HepG2 (cell line): ENCODE measurements around the gene ENO3. TPM values are rescaled to one million over a fixed set of nuclear protein-coding genes. Genes with fewer than 3 reads are reported as not detected.

Experiments
- HNF4A ChIP-seq: sonication (generic); formaldehyde crosslinking; IDR thresholded peaks from 2 replicates; pipeline ENCODE4 v1.4.0; 2020; ENCODE audit warnings: missing genetic modification reagents
- KDM5A ChIP-seq: fragments of 200-600 bp; sonication (generic); IDR thresholded peaks from 2 replicates; pipeline ENCODE4 v1.7.0; 2018; ENCODE audit warnings: antibody characterized with exemption, mild to moderate bottlenecking, low read length, borderline replicate concordance
- MATR3 ChIP-seq: sonication (generic); formaldehyde crosslinking; IDR thresholded peaks from 2 replicates; pipeline ENCODE4 v1.4.0; 2020; ENCODE audit warnings: missing genetic modification reagents
- MYNN ChIP-seq: sonication (generic); formaldehyde crosslinking; IDR thresholded peaks from 2 replicates; pipeline ENCODE4 v1.4.0; 2020; ENCODE audit warnings: mild to moderate bottlenecking, low read depth, missing genetic modification reagents
- NONO ChIP-seq, 2 experiments: fragments of 450-650 bp in 1 of 2; sonication (generic) in 1 of 2; formaldehyde crosslinking in 1 of 2; IDR thresholded peaks in 1 of 2; conservative IDR thresholded peaks in 1 of 2; 2 replicates each; pipeline versions ENCODE4 v1.6.1 to v1.8.0; 2017 to 2022; ENCODE audit warnings: mild to moderate bottlenecking in 1 of 2, missing genetic modification reagents in 1 of 2, moderate library complexity in 1 of 2
- YEATS2 ChIP-seq: sonication (generic); formaldehyde crosslinking; IDR thresholded peaks from 2 replicates; pipeline ENCODE4 v1.4.0; 2020; ENCODE audit warnings: missing genetic modification reagents, borderline replicate concordance
- ZBTB38 ChIP-seq: sonication (generic); formaldehyde crosslinking; IDR thresholded peaks from 2 replicates; pipeline ENCODE4 v1.5.1; 2020; ENCODE audit warnings: mild to moderate bottlenecking, missing genetic modification reagents
- ZNF230 ChIP-seq: sonication (generic); formaldehyde crosslinking; IDR thresholded peaks from 2 replicates; pipeline ENCODE4 v1.4.0; 2020; ENCODE audit warnings: mild to moderate bottlenecking, missing genetic modification reagents
- ZNF557 ChIP-seq: sonication (generic); formaldehyde crosslinking; IDR thresholded peaks from 2 replicates; pipeline ENCODE4 v1.4.0; 2020; ENCODE audit warnings: missing genetic modification reagents
- ZNF629 ChIP-seq: sonication (generic); formaldehyde crosslinking; conservative IDR thresholded peaks from 2 replicates; pipeline ENCODE4 v1.5.0; 2020; ENCODE audit warnings: missing genetic modification reagents
- polyA plus RNA-seq, 8 experiments: library from polyadenylated mRNA; depleted of rRNA in 3 of 8; stranded (reverse) in 7 of 8; unstranded in 1 of 8; fragments of >200 nt; fragmentation: Illumina TruSeq in 4 of 8; extraction: Trizol in 4 of 8; gene quantifications; 2 replicates each; pipeline versions ENCODE4 v1.2.1 to v1.2.3, GENCODE V29; 2011 to 2016; ENCODE audit warnings: low read depth in 4 of 8, missing spikeins in 1 of 8, mixed read lengths in 1 of 8; ENCODE audit not compliant: insufficient read depth in 1 of 8
- total RNA-seq, 5 experiments: library from RNA; depleted of rRNA; stranded (reverse); fragments of >200 nt; fragmentation: Illumina TruSeq; extraction: Trizol; gene quantifications; 2 replicates each; pipeline ENCODE4 v1.2.3, GENCODE V29; 2016; ENCODE audit warnings: low read depth in 1 of 5
- TF ChIP-seq, protein P1 (sequence below): sonication (generic); formaldehyde crosslinking; IDR thresholded peaks from 2 replicates; pipeline ENCODE4 v1.5.1; 2020; ENCODE audit warnings: mild to moderate bottlenecking, missing genetic modification reagents, moderate library complexity
- TF ChIP-seq, protein P2 (sequence below): sonication (generic); formaldehyde crosslinking; IDR thresholded peaks from 2 replicates; pipeline ENCODE4 v1.5.1; 2020; ENCODE audit warnings: mild to moderate bottlenecking, missing genetic modification reagents, borderline replicate concordance
- TF ChIP-seq, protein P3 (sequence below): sonication (generic); formaldehyde crosslinking; IDR thresholded peaks from 2 replicates; pipeline ENCODE4 v1.4.0; 2020; ENCODE audit warnings: missing genetic modification reagents, borderline replicate concordance
- TF ChIP-seq, protein P4 (sequence below): IDR thresholded peaks from 2 replicates; pipeline ENCODE4 v1.6.1; 2016; ENCODE audit warnings: low read depth
- TF ChIP-seq, protein P5 (sequence below): sonication (generic); formaldehyde crosslinking; IDR thresholded peaks from 2 replicates; pipeline ENCODE4 v1.5.0; 2020; ENCODE audit warnings: mild to moderate bottlenecking, missing genetic modification reagents

Gene ENO3
- total and polyA plus RNA-seq, 2 of the 13 experiments (the other 11 are each of a cell fraction or from before 2014, with no cell fraction given) = 59.8 to 69.8 TPM

DNA sequence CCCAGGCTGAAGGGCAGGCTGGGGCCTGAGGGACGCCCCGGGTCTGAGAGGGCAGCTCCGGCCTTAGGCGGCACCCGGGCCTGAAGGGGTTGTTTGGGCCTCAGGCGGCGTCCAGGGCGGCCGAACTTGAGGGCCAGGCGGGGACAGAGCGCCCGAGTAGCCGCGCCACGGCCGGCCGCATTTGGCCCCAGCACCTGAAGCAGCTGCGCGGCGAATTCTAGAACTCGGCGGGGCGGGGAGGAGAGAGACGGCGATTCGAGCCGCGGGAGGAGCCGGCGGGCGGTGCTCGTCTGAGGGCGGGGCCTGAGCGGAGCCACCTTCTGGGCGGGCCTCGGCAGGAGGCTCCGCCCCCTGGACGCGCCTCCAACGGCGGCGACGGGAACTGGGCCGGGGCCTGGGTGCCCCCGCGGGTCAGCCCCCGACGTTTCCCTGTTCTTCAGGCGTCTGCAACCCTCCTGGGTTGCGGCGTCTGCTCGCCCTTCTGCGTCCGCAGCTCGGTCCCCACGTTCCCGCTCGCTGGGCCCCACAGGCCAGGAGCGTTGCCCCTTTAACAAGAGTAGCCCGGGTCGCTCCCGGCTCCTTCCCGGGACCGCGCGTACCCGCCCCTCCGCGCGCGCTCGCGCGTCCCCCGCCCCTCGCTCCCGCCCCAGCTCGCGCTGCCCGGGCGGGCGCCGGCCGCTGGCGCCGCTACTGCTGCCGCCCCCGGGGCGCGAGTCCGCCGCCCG, 46.5 kb downstream of the ENO3 start, which contains the start of the genes INCA1 and KIF1C (continued):
- no peak for TF ChIP-seq NONO (IDR thresholded peaks at IDR 0.05)
- TF ChIP-seq NONO (CRISPR knock-in tag; conservative IDR thresholded peaks at IDR 0.05) = no peak
- TF ChIP-seq, protein P1, sequence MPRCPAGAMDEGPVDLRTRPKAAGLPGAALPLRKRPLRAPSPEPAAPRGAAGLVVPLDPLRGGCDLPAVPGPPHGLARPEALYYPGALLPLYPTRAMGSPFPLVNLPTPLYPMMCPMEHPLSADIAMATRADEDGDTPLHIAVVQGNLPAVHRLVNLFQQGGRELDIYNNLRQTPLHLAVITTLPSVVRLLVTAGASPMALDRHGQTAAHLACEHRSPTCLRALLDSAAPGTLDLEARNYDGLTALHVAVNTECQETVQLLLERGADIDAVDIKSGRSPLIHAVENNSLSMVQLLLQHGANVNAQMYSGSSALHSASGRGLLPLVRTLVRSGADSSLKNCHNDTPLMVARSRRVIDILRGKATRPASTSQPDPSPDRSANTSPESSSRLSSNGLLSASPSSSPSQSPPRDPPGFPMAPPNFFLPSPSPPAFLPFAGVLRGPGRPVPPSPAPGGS (CRISPR knock-in tag) = peak; percentile 17; the same call in 1 of the 2 replicates
- TF ChIP-seq, protein P2, sequence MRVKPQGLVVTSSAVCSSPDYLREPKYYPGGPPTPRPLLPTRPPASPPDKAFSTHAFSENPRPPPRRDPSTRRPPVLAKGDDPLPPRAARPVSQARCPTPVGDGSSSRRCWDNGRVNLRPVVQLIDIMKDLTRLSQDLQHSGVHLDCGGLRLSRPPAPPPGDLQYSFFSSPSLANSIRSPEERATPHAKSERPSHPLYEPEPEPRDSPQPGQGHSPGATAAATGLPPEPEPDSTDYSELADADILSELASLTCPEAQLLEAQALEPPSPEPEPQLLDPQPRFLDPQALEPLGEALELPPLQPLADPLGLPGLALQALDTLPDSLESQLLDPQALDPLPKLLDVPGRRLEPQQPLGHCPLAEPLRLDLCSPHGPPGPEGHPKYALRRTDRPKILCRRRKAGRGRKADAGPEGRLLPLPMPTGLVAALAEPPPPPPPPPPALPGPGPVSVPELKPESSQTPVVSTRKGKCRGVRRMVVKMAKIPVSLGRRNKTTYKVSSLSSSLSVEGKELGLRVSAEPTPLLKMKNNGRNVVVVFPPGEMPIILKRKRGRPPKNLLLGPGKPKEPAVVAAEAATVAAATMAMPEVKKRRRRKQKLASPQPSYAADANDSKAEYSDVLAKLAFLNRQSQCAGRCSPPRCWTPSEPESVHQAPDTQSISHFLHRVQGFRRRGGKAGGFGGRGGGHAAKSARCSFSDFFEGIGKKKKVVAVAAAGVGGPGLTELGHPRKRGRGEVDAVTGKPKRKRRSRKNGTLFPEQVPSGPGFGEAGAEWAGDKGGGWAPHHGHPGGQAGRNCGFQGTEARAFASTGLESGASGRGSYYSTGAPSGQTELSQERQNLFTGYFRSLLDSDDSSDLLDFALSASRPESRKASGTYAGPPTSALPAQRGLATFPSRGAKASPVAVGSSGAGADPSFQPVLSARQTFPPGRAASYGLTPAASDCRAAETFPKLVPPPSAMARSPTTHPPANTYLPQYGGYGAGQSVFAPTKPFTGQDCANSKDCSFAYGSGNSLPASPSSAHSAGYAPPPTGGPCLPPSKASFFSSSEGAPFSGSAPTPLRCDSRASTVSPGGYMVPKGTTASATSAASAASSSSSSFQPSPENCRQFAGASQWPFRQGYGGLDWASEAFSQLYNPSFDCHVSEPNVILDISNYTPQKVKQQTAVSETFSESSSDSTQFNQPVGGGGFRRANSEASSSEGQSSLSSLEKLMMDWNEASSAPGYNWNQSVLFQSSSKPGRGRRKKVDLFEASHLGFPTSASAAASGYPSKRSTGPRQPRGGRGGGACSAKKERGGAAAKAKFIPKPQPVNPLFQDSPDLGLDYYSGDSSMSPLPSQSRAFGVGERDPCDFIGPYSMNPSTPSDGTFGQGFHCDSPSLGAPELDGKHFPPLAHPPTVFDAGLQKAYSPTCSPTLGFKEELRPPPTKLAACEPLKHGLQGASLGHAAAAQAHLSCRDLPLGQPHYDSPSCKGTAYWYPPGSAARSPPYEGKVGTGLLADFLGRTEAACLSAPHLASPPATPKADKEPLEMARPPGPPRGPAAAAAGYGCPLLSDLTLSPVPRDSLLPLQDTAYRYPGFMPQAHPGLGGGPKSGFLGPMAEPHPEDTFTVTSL (CRISPR knock-in tag) = no peak
- TF ChIP-seq YEATS2 (CRISPR knock-in tag) = peak; percentile 35; the same call in 1 of the 2 replicates
- no peak; the same call in 1 of the 2 replicates for TF ChIP-seq HNF4A (CRISPR knock-in tag)
- no peak; the same call in 1 of the 2 replicates for TF ChIP-seq ZBTB38 (CRISPR knock-in tag)
- TF ChIP-seq KDM5A = no peak; the same call in 1 of the 2 replicates
- TF ChIP-seq MYNN (CRISPR knock-in tag) = no peak
- TF ChIP-seq MATR3 (CRISPR knock-in tag) = no peak
- TF ChIP-seq, protein P3, sequence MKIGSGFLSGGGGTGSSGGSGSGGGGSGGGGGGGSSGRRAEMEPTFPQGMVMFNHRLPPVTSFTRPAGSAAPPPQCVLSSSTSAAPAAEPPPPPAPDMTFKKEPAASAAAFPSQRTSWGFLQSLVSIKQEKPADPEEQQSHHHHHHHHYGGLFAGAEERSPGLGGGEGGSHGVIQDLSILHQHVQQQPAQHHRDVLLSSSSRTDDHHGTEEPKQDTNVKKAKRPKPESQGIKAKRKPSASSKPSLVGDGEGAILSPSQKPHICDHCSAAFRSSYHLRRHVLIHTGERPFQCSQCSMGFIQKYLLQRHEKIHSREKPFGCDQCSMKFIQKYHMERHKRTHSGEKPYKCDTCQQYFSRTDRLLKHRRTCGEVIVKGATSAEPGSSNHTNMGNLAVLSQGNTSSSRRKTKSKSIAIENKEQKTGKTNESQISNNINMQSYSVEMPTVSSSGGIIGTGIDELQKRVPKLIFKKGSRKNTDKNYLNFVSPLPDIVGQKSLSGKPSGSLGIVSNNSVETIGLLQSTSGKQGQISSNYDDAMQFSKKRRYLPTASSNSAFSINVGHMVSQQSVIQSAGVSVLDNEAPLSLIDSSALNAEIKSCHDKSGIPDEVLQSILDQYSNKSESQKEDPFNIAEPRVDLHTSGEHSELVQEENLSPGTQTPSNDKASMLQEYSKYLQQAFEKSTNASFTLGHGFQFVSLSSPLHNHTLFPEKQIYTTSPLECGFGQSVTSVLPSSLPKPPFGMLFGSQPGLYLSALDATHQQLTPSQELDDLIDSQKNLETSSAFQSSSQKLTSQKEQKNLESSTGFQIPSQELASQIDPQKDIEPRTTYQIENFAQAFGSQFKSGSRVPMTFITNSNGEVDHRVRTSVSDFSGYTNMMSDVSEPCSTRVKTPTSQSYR = no peak
- TF ChIP-seq, protein P4, sequence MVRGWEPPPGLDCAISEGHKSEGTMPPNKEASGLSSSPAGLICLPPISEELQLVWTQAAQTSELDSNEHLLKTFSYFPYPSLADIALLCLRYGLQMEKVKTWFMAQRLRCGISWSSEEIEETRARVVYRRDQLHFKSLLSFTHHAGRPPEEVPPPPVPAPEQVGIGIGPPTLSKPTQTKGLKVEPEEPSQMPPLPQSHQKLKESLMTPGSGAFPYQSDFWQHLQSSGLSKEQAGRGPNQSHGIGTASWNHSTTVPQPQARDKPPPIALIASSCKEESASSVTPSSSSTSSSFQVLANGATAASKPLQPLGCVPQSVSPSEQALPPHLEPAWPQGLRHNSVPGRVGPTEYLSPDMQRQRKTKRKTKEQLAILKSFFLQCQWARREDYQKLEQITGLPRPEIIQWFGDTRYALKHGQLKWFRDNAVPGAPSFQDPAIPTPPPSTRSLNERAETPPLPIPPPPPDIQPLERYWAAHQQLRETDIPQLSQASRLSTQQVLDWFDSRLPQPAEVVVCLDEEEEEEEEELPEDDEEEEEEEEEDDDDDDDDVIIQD = no peak
- TF ChIP-seq, protein P5, sequence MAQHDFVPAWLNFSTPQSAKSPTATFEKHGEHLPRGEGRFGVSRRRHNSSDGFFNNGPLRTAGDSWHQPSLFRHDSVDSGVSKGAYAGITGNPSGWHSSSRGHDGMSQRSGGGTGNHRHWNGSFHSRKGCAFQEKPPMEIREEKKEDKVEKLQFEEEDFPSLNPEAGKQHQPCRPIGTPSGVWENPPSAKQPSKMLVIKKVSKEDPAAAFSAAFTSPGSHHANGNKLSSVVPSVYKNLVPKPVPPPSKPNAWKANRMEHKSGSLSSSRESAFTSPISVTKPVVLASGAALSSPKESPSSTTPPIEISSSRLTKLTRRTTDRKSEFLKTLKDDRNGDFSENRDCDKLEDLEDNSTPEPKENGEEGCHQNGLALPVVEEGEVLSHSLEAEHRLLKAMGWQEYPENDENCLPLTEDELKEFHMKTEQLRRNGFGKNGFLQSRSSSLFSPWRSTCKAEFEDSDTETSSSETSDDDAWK = no peak
- TF ChIP-seq ZNF230 (CRISPR knock-in tag) = no peak
- TF ChIP-seq ZNF629 (CRISPR knock-in tag) = no peak
- TF ChIP-seq ZNF557 = no peak
